GM23338 (cell line): Measurements from ENCODE around the gene HS3ST6. TPM values are rescaled to one million over a fixed set of nuclear protein-coding genes. Genes with fewer than 3 reads are reported as not detected.

Experiments
- ATAC-seq: fragments of 200-7000 bp; cut with Tn5 transposase; 3 replicates; pipeline ENCODE4 v1.9.1; 2020
- DNase-seq: peaks from one replicate; pipeline ENCODE4 v3.0.0-alpha.2; 2015; ENCODE audit warnings: low spot score
- H2AFZ ChIP-seq: fragments of 200-600 bp; sonication (generic); 2 replicates; pipeline ENCODE4 v1.8.0; 2016; ENCODE audit warnings: antibody characterized with exemption, mild to moderate bottlenecking, moderate library complexity
- H3F3A ChIP-seq: fragments of 200-600 bp; sonication (generic); replicated peaks from 2 replicates; pipeline ENCODE4 v1.8.0; 2017; ENCODE audit warnings: antibody characterized with exemption, mixed run types, low read depth
- H3K27ac ChIP-seq: fragments of 200-600 bp; sonication (generic); 2 replicates; pipeline ENCODE4 v1.6.1; 2016; ENCODE audit warnings: low read depth
- H3K27me3 ChIP-seq: fragments of 200-600 bp; sonication (generic); 2 replicates; pipeline ENCODE4 v1.8.0; 2016; ENCODE audit warnings: mild to moderate bottlenecking, mixed run types, moderate library complexity; ENCODE audit not compliant: insufficient read depth
- H3K36me3 ChIP-seq: fragments of 200-600 bp; sonication (generic); 2 replicates; pipeline ENCODE4 v1.8.0; 2016; ENCODE audit warnings: mild to moderate bottlenecking; ENCODE audit not compliant: insufficient read depth
- H3K4me1 ChIP-seq: fragments of 200-600 bp; sonication (generic); 2 replicates; pipeline ENCODE4 v1.8.0; 2016; ENCODE audit warnings: mild to moderate bottlenecking, moderate library complexity; ENCODE audit not compliant: insufficient read depth
- H3K4me2 ChIP-seq: fragments of 200-600 bp; sonication (generic); 2 replicates; pipeline ENCODE4 v1.7.1; 2017; ENCODE audit warnings: mixed run types
- H3K4me3 ChIP-seq: fragments of 200-600 bp; sonication (generic); 2 replicates; pipeline ENCODE4 v1.6.1; 2016; ENCODE audit warnings: mixed run types
- H3K79me2 ChIP-seq: fragments of 200-600 bp; sonication (generic); replicated peaks from 2 replicates; pipeline ENCODE4 v1.8.0; 2017; ENCODE audit warnings: mild to moderate bottlenecking; ENCODE audit not compliant: insufficient read depth
- H3K9me2 ChIP-seq: fragments of 200-600 bp; sonication (generic); 2 replicates; pipeline ENCODE4 v1.8.0; 2017; ENCODE audit not compliant: insufficient read depth
- H4K20me1 ChIP-seq: fragments of 200-600 bp; sonication (generic); replicated peaks from 2 replicates; pipeline ENCODE4 v1.8.0; 2017; ENCODE audit warnings: mild to moderate bottlenecking; ENCODE audit not compliant: insufficient read depth
- H3K27ac Mint-ChIP-seq: 2 replicates; pipeline ENCODE4 v1.8.0; 2020; ENCODE audit warnings: inconsistent platforms, mild to moderate bottlenecking, moderate library complexity, mixed read lengths
- H3K27me3 Mint-ChIP-seq: 3 replicates; pipeline ENCODE4 v1.8.0; 2022; ENCODE audit warnings: low read depth, mild to moderate bottlenecking, moderate library complexity, mixed read lengths, inconsistent platforms; ENCODE audit not compliant: insufficient read depth, poor library complexity
- H3K36me3 Mint-ChIP-seq: 3 replicates; pipeline ENCODE4 v1.8.0; 2021; ENCODE audit warnings: low read depth, mild to moderate bottlenecking, inconsistent platforms, moderate library complexity, mixed read lengths
- H3K4me1 Mint-ChIP-seq: 3 replicates; pipeline ENCODE4 v1.8.0; 2020; ENCODE audit warnings: mild to moderate bottlenecking, inconsistent platforms, mixed read lengths
- H3K4me3 Mint-ChIP-seq: 3 replicates; pipeline ENCODE4 v1.8.0; 2021; ENCODE audit warnings: moderate library complexity, mild to moderate bottlenecking, inconsistent platforms, mixed read lengths
- H3K9me3 Mint-ChIP-seq: 3 replicates; pipeline ENCODE4 v1.8.0; 2020; ENCODE audit warnings: moderate library complexity, mild to moderate bottlenecking, inconsistent platforms, mixed read lengths
- CREB1 ChIP-seq: fragments of 250-450 bp; sonication (Bioruptor Pico); IDR thresholded peaks from 2 replicates; pipeline ENCODE4 v1.5.0; 2020; ENCODE audit warnings: low read depth, mild to moderate bottlenecking, moderate library complexity
- CTCF ChIP-seq, 2 experiments: fragments of 200-600 bp in 1 of 2; sonication (generic) in 1 of 2; conservative IDR thresholded peaks; 2 replicates each; pipeline versions ENCODE4 v1.5.1 to v1.6.1; 2016 to 2017; ENCODE audit warnings: antibody characterized with exemption in 2 of 2, low read depth in 2 of 2, mild to moderate bottlenecking in 2 of 2, moderate library complexity in 1 of 2
- EZH2phosphoT487 ChIP-seq: fragments of 200-600 bp; sonication (generic); IDR thresholded peaks from one replicate; pipeline ENCODE4 v1.8.1; 2018; ENCODE audit warnings: antibody characterized with exemption; ENCODE audit not compliant: unreplicated experiment
- REST ChIP-seq: IDR thresholded peaks from one replicate; pipeline ENCODE4 v1.6.1; 2018; ENCODE audit warnings: antibody characterized with exemption; ENCODE audit not compliant: unreplicated experiment
- STAT1 ChIP-seq: IDR thresholded peaks from one replicate; pipeline ENCODE4 v1.6.1; 2016; ENCODE audit warnings: antibody characterized with exemption; ENCODE audit not compliant: unreplicated experiment
- polyA plus RNA-seq: library from polyadenylated mRNA; unstranded; fragments of >200 nt; fragmentation: Nextera tagmentation; extraction: Ambion mirVana; gene quantifications from 2 replicates; pipeline ENCODE4 v1.2.1, GENCODE V29; 2016
- total RNA-seq: library from RNA; depleted of rRNA; stranded (reverse); fragments of >200 nt; shearing (Covaris generic); gene quantifications from 2 replicates; pipeline ENCODE4 v1.2.3, GENCODE V29; 2014

HS3ST6 gene
- total and polyA plus RNA-seq, 2 experiments from 2014 or later = 0.21 TPM; not detected in 1

- no peak overlapping the region for H3K4me2 ChIP-seq
- no peaks in the 10 kb centered on the region for H3K9me3 Mint-ChIP-seq
- ATAC-seq (no peak), DNase-seq (no peak)
- peaks cover 16% of the 10 kb centered on the region for H3K4me1 Mint-ChIP-seq
- H4K20me1 ChIP-seq = no peaks in the 10 kb centered on the region
- H3K27ac ChIP-seq = no peak overlapping the region
- no peaks in the 10 kb centered on the region for H3F3A ChIP-seq
- H3K36me3 ChIP-seq = no peaks in the 10 kb centered on the region
- H3K4me3 Mint-ChIP-seq = no peak overlapping the region
- peaks cover 3% of the 10 kb centered on the region; the same call in 1 of the 2 replicates for H3K4me1 ChIP-seq
- no peak overlapping the region for H3K4me3 ChIP-seq
- no peaks in the 10 kb centered on the region for H3K9me2 ChIP-seq
- no peaks in the 10 kb centered on the region for H3K79me2 ChIP-seq
- H2AFZ ChIP-seq = no peak overlapping the region
- H3K27me3 Mint-ChIP-seq = peaks cover 17% of the 10 kb centered on the region
- H3K27ac Mint-ChIP-seq = no peak overlapping the region
- TF ChIP-seq CTCF (conservative IDR thresholded peaks at IDR 0.05; ENCODE audit: low read depth in 2 of 2) (no peak), CREB1 (CRISPR knock-in tag) (no peak)
- no peaks in the 10 kb centered on the region for H3K36me3 Mint-ChIP-seq
- peaks cover 3% of the 10 kb centered on the region; the same call in 1 of the 2 replicates for H3K27me3 ChIP-seq
These were observed 8.5 kb downstream of the HS3ST6 start for GRCh38 chr16:1909561-1910231.

GRCh38 chr16:1908983-1909382 is 9.2 kb downstream of the HS3ST6 start:
- H3F3A ChIP-seq = no peaks in the 10 kb centered on the region
- H2AFZ ChIP-seq = no peak overlapping the region
- H3K79me2 ChIP-seq = no peaks in the 10 kb centered on the region
- Mint-ChIP-seq H3K4me3 (no peak overlapping the region), H3K36me3 (no peaks in the 10 kb centered on the region), H3K27me3 (peaks cover 12% of the 10 kb centered on the region), H3K9me3 (no peaks in the 10 kb centered on the region), H3K27ac (no peak overlapping the region), H3K4me1 (peaks cover 12% of the 10 kb centered on the region; the same call in 1 of the 3 replicates)
- TF ChIP-seq CREB1 (CRISPR knock-in tag) (no peak), EZH2phosphoT487 (no peak), REST (no peak), STAT1 (no peak), CTCF (conservative IDR thresholded peaks at IDR 0.05; ENCODE audit: low read depth in 2 of 2) (no peak)
- H3K4me3 ChIP-seq = no peak overlapping the region
- no peaks in the 10 kb centered on the region for H4K20me1 ChIP-seq
- no peaks in the 10 kb centered on the region for H3K36me3 ChIP-seq
- H3K27me3 ChIP-seq = no peaks in the 10 kb centered on the region
- DNase-seq (no peak), ATAC-seq (no peak)
- H3K9me2 ChIP-seq = no peaks in the 10 kb centered on the region
- H3K4me1 ChIP-seq = peaks cover 3% of the 10 kb centered on the region; the same call in 1 of the 2 replicates
- H3K27ac ChIP-seq = no peak overlapping the region
- H3K4me2 ChIP-seq = no peak overlapping the region
